ENCODE measurements around the gene ZBTB11. TPM values are rescaled to one million over a fixed set of nuclear protein-coding genes. Genes with fewer than 3 reads are reported as not detected.
"Not testable (repeated sequence)": the region's sequence is repeated elsewhere in the genome, so short reads cannot be mapped to it uniquely, and the experiment has no call there.

The ZBTB11 gene
- total and polyA plus RNA-seq, 2 experiments from 2014 or later: 7.3 to 15.8 TPM

GRCh38 chr3:101680466-101680865, 3.5 kb upstream of the ZBTB11 start:
- no peak for DNase-seq (ENCODE audit: low read depth in 1 of 2, low spot score in 1 of 2)
- TF ChIP-seq, protein P1, sequence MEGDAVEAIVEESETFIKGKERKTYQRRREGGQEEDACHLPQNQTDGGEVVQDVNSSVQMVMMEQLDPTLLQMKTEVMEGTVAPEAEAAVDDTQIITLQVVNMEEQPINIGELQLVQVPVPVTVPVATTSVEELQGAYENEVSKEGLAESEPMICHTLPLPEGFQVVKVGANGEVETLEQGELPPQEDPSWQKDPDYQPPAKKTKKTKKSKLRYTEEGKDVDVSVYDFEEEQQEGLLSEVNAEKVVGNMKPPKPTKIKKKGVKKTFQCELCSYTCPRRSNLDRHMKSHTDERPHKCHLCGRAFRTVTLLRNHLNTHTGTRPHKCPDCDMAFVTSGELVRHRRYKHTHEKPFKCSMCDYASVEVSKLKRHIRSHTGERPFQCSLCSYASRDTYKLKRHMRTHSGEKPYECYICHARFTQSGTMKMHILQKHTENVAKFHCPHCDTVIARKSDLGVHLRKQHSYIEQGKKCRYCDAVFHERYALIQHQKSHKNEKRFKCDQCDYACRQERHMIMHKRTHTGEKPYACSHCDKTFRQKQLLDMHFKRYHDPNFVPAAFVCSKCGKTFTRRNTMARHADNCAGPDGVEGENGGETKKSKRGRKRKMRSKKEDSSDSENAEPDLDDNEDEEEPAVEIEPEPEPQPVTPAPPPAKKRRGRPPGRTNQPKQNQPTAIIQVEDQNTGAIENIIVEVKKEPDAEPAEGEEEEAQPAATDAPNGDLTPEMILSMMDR (IDR thresholded peaks at IDR 0.05; ENCODE audit: low read depth, low read length): no peak
- H3K27ac ChIP-seq: peak overlapping the region; percentile 10
- H3K36me3 ChIP-seq: peaks cover 54% of the 10 kb centered on the region
- peaks cover 13% of the 10 kb centered on the region for H3K4me1 ChIP-seq (ENCODE audit: low read depth)
- no peaks in the 10 kb centered on the region for H3K27me3 ChIP-seq
- H3K4me3 ChIP-seq: no peak overlapping the region
- H3K9me3 ChIP-seq (ENCODE audit: low read depth): no peaks in the 10 kb centered on the region

DNA sequence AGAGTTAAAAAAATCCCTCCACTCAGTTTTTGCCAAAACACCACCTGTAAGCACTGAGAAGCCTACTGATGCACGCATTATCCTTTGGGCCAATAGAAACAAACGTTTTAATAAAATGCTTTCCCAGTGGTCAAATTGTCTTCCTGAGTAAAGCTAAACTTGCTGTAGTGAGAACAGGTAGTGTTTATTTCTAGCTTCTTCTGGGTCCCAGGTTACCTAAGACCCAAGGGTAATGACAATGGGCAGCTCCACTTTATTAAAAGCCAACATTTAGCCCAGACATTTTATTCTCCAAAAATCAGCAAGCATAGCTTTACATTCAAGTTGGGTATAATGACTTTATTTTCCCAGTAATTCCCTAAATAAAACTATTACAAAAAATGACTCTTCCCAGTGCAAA, 1.9 kb upstream of the ZBTB11 start:
- not testable (repeated sequence) for H3K4me1 ChIP-seq (ENCODE audit: low read depth); H3K9me3 ChIP-seq (ENCODE audit: low read depth); H3K27me3 ChIP-seq; DNase-seq (ENCODE audit: low read depth in 1 of 2, low spot score in 1 of 2); H3K27ac ChIP-seq; H3K4me3 ChIP-seq
- peaks cover 39% of the 10 kb centered on the region for H3K36me3 ChIP-seq

DNA sequence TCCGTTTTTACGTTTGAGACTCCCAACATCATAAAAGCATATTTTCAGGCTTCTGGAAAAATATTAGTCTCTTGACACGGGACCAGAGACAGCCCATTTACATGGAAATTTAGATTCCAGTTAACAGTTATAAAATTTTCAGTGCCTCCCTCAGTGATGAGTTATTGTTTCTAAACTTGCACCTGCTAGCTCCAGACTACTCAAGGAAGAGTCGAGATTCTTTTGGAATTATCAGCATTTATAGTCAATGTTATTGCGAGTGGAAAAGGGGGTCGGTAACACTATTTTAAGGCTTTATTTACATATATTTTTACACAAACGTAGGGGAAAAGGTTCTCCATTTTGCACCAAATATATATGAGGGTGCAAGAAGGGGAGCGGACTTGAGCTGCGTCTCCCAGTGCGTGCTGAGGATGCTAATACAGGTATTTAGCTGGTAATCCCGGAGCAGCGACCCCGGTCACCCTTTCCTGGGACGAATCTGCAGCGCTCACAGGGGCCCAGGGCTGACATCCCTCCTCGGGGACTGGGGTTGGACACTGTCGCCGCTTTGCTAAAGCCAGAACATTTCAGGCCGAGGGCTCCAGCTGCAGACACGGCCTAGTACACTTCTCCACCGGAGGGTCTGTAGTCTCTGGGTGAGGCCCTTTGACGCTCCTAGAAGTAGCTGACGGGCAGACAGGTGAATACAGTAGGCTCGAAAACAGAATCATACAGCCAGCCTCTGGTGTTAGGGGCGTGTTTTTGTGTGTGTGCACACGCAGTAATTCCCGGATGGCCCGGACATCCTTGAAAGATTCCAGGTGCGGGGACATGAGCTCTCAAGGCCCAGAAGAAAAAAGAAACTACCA, 729 bp upstream of the ZBTB11 start:
- peaks cover 5% of the 10 kb centered on the region for H3K4me1 ChIP-seq (ENCODE audit: low read depth)
- H3K36me3 ChIP-seq: peaks cover 28% of the 10 kb centered on the region
- DNase-seq (ENCODE audit: low read depth in 1 of 2, low spot score in 1 of 2): no peak
- H3K27me3 ChIP-seq: no peaks in the 10 kb centered on the region
- TF ChIP-seq, protein P1 (IDR thresholded peaks at IDR 0.05; ENCODE audit: low read depth, low read length): no peak
- peak overlapping the region; percentile 93 for H3K27ac ChIP-seq
- peak overlapping the region; percentile 35 for H3K4me3 ChIP-seq
- H3K9me3 ChIP-seq (ENCODE audit: low read depth): no peaks in the 10 kb centered on the region

DNA sequence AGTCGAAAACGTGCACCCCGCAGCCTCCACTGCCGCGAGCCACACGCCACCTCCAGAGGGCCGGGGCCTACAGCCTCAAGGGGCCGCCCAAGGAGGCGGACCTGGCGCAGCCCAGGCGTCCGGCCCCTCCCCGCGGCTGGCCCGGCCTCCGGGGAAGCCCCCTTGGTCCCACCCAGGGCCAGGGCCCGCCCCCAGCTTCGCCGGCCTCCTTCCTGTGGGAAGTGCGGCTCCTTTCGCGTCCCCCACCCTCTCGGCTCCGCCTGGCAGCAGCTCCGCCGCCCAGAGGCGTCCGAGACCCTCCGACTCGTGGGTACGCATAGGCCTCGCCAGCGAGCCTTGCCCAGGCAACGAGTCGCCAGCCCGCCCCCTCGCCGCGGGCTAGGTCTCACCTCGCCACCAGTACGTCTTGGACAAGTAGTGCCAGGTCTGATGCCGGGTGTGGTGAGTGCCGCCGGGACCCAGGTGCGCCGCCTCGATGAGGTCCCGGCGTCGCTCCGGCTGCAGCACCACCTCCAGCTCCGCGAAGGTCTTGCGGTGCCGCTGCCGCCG, 642 bp downstream of the ZBTB11 start:
- TF ChIP-seq, protein P1 (IDR thresholded peaks at IDR 0.05; ENCODE audit: low read depth, low read length): no peak
- Histone ChIP-seq H3K4me1 (ENCODE audit: low read depth) (peaks cover 5% of the 10 kb centered on the region), H3K27me3 (no peaks in the 10 kb centered on the region), H3K36me3 (peaks cover 19% of the 10 kb centered on the region), H3K4me3 (peak overlapping the region; percentile 80), H3K9me3 (ENCODE audit: low read depth) (no peaks in the 10 kb centered on the region), H3K27ac (peak overlapping the region; percentile 93)
- DNase-seq (ENCODE audit: low read depth in 1 of 2, low spot score in 1 of 2): peak; percentile 97 to 98

- DNase-seq (ENCODE audit: low read depth in 1 of 2, low spot score in 1 of 2): peak in 1 of 2 donors; percentile 18
- Histone ChIP-seq H3K27me3 (no peaks in the 10 kb centered on the region), H3K4me3 (peak overlapping the region; percentile 80), H3K36me3 (peaks cover 19% of the 10 kb centered on the region), H3K4me1 (ENCODE audit: low read depth) (peaks cover 5% of the 10 kb centered on the region), H3K27ac (peak overlapping the region; percentile 87), H3K9me3 (ENCODE audit: low read depth) (no peaks in the 10 kb centered on the region)
- TF ChIP-seq, protein P1 (IDR thresholded peaks at IDR 0.05; ENCODE audit: low read depth, low read length): no peak
Observed at GRCh38 chr3:101675709-101676215, 1.2 kb downstream of the ZBTB11 start.

GRCh38 chr3:101674518-101674917, 2.4 kb downstream of the ZBTB11 start:
- no peak overlapping the region for H3K4me3 ChIP-seq
- peaks cover 16% of the 10 kb centered on the region for H3K36me3 ChIP-seq
- H3K4me1 ChIP-seq (ENCODE audit: low read depth): peaks cover 5% of the 10 kb centered on the region
- H3K27me3 ChIP-seq: no peaks in the 10 kb centered on the region
- H3K9me3 ChIP-seq (ENCODE audit: low read depth): no peaks in the 10 kb centered on the region
- DNase-seq (ENCODE audit: low read depth in 1 of 2, low spot score in 1 of 2): no peak
- TF ChIP-seq, protein P1 (IDR thresholded peaks at IDR 0.05; ENCODE audit: low read depth, low read length): no peak
- H3K27ac ChIP-seq: no peak overlapping the region

Data from cardiac muscle cell (in vitro differentiated cells and primary cell).